Left cardiac atrium (tissue), 4 donors: ENCODE results near the gene THBS4. TPM values are rescaled to one million over a fixed set of nuclear protein-coding genes. Genes with fewer than 3 reads are reported as not detected.
"Not testable (repeated sequence)": the region's sequence is repeated elsewhere in the genome, so short reads cannot be mapped to it uniquely, and the experiment has no call there.

Source experiments
- ATAC-seq, 2 donors: fragments of 200-7000 bp; cut with Tn5 transposase; one replicate each; pipeline ENCODE4 v1.9.1; 2020; ENCODE audit warnings: mild to moderate bottlenecking in 2 of 2, moderate library complexity in 2 of 2
- DNase-seq: peaks from one replicate; pipeline ENCODE4 v3.0.0-alpha.2; 2020
- intact Hi-C, 2 donors: fragments of 100-400 bp; cut with DNase I; formaldehyde crosslinking; loops; one replicate each; pipeline versions ENCODE4 v1.14.1 to v1.15.1; 2022 to 2023
- total RNA-seq, 2 donors: library from RNA; stranded (reverse); fragmentation: NEBNext Ultra II Directional; extraction: Animal tissue kit (Norgen Biotek cat#: 25700); gene quantifications; one replicate each; pipeline ENCODE4 v1.2.1, GENCODE V29; 2021
- donor health status: DM: no; HTN: yes; CAD: no.
- donor health status: DM: no; HTN: yes; CAD: no; lungs with severe emphysema.
- donor health status: DM: yes; HTN: yes; CAD: no.
- donor health status: Dilated cardiomyopathy.

THBS4 gene
- total RNA-seq, 2 donors from 2014 or later: 9.2 to 37.1 TPM

DNA sequence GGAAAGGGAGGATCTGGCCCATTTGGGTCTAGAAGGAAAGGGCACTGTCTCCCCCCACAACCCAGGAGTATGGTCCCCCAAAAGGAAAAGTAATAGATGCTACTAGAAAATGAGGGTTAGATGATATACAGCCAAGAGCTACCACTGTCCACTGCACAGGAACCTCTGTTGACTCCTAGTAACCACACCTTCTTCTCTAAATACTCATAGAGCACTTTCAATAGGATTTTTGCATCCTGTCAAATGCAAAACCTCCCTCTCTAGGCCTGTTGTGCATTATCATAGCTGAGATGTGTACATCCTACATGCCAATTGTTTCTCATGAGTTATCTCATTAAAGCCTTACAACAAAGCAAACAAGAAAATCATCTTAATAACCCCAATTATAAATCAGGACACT lies 66.8 kb downstream of the THBS4 start:
- DNase-seq (no peak), ATAC-seq (no peak)
- intact Hi-C loops: no loop called here

DNA sequence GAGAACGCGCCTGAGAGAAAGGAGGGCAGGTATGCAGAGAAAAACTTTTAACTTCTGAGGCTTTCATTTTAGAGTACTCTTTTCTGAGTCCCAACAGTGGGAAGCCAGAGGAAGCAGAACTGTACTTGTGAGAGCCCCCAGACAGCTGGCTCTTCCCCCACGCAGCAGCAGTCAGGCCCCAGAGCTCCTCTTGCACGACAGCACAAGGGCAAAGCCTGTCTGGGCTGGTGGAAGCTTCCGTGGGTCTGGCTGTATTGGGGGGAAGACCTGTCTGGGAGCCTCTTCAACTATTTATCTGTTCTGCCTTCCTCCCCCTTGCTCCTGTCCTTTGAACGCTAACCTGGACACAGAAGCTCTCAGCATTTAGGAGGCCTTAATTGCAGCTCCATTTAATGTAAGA lies 68.2 kb downstream of the THBS4 start:
- intact Hi-C loops: no loop called here
- DNase-seq: no peak
- no peak for ATAC-seq

DNA sequence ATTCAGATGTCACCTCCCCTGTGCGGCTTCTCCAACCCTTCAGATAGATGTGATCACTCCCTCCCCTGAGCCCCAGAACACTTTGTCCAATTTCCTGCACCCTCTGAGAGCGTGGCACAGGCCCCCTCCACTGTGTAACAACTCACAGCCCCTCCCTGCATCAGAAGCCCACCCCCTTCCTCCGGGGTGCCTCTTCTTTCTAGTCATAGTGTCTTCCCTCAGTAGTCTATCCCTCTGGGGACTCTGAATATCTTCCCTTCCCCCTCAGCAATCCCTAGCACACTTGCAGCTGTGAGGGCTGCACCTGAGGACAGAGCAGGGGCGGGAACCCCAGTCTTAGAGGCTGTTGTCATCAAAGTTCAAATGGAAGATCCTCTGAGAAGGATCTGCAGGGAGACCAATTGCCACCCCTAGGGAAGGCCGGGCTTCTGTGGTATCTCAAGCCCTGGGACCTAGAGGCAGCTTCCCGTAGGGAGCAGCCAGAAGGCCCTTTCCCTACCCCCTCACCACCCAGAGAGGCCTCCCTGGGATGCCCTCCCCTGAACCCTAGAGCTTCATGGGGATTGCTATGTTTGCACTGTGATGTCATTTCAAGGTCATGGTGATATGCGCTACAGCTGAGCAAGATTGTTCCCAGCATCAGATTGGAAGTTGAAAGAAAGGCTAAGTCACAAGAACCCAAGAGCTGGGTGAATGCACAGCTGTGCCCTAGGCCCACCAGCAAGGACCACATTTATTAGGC lies 70.7 kb downstream of the THBS4 start:
- DNase-seq (no peak), ATAC-seq (peak in 1 of 2 donors; percentile 20)
- intact Hi-C loops: no loop called here

DNA sequence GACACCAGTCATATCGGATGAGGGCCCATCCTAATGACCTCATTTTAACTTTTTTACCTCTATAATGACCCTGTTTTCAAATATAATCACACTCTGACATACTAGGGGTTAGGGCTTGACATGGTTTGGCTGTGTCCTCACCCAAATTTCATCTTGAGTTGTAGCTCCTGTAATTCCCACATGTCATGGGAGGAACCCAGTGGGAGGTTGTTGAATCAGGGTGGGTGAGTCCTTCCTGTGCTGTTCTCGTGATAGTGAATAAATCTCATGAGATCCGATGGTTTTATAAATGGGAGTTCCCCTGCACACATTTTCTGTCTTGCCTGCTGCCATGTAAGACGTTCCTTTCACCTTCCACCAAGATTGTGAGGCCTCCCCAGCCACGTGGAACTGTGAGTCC lies 71.8 kb downstream of the THBS4 start:
- DNase-seq: no peak
- ATAC-seq: no peak
- intact Hi-C loops: no loop called here

DNA sequence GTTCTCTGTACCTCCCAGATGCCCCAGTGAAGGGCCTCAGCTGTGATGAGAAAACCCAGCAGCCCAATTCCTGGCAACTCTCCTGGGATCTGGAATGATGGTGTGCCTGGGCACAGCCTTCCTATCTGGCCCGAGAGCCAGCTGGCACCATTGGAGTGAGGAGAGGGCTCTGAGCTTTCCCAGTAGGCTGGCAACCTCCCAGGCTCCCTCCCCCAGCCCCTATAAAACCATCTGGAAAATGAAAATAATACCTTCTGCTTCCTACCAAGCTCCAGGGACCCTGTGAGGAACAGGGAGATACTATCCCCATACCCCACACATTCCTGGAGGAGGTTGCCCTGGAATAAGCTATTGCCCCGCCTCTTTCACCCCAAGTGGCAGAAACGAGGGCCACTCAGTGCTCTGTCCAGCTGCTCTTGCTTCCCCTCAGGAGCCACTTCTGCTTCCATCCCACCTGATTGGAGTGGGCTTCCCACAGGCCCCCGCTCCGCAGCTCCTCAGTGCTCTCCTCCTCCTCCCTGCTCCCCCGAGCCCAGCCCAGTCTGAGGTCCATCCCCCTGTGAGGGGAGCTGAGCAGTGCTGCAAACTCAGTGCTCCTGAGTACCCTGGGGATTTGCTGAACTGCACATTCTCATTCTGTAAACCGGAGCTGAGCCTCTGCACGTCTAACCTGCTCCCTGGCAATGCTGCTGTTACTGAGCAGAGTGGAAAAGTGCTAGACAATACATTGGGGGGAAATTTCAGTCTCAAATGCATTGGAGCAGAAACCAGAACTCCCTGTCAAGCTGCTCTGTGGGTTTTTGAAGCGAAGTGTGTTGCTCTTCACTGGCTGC lies 74.7 kb downstream of the THBS4 start:
- ATAC-seq (peak; percentile 88 to 90), DNase-seq (peak; percentile 29)
- intact Hi-C loops: no loop called here

DNA sequence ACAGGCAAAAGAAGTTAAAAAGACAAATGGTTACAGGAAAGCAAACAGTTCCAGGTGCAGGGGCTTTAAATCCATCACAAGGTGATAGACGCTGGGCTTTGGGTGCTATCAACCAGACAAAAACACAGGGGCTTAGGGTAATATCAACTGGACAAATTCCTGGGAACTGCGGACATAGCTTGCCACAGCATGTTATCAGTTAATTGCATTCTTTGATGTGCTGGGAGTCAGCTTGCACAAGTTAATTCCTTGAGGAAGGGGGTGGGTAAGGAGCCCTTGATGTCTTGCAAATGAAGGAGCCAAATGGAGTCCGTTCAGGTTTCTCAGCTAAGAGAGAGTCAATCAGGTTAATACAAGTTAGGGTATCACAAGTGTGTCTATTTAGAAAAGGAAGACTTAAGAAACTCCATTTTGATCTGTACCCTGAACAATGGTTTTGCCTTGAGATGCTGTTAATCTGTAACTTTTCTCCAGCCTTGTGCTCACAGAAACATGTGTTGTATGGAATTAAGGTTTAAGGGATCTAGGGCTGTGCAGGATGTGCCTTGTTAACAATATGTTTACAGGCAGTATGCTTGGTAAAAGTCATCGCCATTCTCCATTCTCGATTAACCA lies 76.3 kb downstream of the THBS4 start:
- ATAC-seq, DNase-seq, intact Hi-C loops: not testable (repeated sequence)

DNA sequence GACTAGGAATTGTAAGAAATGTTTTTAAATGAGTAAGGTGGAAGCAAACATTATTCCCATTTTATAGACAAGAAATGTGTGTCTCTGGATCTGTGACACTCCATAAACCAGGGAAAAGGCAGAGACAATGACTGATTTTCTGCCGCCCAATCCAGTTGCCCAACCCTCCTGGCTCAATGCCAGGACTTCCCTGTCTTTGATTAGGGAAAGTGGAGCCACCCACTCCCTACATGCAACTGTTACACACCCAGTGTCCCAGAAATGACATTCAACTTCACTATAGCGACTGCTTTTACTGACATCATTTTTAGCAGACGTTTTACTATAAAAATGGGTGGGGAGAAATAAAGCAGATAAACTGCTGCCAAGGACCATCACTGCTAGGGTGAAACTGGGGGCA lies 79.7 kb downstream of the THBS4 start:
- ATAC-seq (no peak), DNase-seq (no peak)
- intact Hi-C loops: no loop called here

DNA sequence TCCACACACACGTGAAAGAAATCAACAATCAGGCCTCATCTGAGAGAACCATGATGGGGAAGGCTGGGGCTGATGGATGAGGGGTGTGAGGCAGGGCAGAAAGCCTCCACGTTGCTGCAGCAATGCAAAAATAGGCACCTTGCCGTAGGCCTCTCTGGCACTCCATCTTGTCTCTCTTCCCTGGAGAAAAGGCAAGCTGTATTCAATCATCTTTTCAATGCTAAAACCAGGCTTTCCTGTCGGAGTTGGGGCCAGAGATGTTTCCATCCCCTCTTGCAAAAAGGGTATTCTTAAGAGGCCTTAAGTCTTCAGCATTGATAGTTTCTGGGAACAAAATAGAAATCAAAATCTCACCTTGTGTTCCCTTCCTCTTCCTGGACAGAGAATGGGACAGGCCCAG lies 80.9 kb downstream of the THBS4 start:
- no peak for DNase-seq
- no peak for ATAC-seq
- intact Hi-C loops: no loop called here

DNA sequence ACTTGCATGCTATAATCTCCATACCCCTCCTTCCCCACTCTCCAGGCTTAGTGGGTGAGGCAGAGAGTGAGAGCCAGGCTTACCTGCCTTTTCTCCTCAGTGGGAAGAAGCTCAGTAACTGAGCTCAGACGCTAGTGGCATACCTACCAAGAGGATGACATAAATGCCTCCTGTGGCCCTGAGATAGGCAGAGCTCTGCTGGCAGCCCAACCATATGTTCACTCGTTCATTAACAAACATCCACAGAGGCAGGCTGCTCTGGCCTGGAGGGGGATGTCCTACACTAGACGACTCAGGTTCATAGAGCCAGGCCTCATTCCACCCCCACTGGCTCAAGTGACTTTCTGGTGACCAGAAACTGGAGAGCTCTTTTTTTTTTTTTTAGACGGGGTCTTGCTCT lies 81.3 kb downstream of the THBS4 start:
- ATAC-seq (no peak), DNase-seq (no peak)
- intact Hi-C loops: no loop called here

DNA sequence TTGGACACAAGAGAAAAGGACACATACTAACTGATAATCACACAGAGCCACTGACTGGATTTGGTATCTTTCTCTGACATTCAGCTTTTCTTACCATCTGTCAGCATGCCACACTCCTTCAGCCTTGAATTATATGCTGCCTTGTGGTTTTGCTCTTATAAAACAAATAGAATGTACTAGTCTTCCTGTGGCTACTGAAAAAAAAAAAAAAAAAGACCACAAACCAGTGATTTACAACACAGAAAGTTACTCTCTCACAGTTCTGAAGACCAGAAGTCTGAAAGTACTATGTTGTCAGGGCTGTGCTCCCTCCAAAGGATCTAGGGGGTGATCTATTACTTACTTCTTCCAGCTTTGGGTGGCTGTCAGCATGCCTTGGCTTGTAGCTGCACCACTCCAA lies 82.3 kb downstream of the THBS4 start:
- intact Hi-C loops: no loop called here
- DNase-seq (no peak), ATAC-seq (no peak)

DNA sequence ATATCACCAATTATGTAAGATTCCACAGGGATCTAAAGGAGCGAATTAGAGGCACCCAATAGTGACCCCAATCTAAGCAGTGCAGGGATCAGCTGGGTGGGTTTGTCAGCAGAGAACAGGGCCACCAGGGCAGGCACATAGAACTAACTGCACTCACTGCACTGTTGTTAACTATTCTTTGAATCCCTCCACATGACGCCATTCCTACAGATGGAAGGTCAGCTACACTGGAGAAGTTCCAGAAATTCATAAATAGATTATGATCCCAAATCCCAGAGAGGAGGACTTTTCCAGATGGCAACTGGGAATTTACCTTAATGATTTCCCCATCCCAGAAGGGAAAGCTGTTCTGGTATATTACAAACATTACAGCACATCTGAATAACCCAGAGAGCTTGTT lies 84.2 kb downstream of the THBS4 start:
- ATAC-seq (no peak), DNase-seq (no peak)
- intact Hi-C loops: no loop called here

DNA sequence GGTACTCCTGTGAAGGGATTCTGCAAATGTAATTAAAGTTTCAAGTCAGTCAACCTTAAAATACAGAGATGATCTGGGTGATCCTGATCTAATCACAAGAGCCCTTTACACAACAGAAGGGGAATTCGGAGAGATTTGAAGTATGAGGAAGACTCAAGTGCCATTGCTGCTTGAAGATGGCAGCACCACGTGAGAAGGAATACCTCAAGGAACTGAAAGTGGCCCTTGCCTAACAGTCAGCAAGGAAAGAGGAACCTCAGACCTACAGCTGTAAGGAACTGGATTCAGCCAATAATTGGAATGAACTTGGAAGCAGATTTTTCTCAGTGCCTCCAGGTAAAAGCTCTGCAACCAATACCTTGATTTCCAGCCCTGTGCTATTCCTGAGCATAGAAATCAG lies 87.4 kb downstream of the THBS4 start:
- DNase-seq (no peak), ATAC-seq (peak in 1 of 2 donors; percentile 33)
- intact Hi-C loops: no loop called here

DNA sequence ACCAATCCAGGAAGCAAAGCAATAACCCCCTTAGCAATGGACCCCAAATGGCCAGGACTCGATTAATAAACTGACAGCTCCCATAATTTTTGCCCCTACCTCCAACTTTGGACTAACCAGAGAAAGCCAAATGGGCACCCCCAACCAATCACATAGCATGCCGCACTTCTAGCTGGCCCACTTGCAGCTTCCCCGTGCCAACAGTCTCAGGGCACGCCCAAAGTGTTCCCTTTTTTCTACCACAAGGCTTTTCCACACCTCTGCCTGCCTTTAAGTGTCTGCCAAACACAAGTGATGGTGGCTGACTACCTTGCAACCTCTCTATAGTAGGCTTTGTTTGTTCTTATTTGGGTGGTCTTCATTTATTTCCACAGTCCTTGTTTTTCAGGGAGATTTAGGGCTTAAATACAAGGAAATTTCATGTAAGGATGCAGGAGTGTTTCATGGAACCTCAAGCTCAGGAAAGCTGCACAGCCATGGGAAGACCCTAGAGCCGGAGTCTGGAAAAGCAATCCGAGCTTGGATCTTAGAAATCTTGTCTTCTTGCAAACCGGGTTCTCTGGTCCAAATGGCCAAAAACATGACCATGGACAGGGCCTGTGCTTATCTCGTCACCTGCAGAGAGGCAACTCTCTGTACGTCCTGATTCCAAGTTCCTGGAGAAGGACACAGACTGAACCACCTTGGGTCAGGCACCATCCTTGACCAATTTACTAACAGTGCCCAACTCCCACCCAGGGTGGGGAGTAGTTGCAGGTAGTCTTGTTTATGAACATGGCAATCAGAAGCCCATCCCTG lies 89.2 kb downstream of the THBS4 start:
- ATAC-seq (peak in 1 of 2 donors; percentile 9), DNase-seq (no peak)
- intact Hi-C loops: no loop called here

DNA sequence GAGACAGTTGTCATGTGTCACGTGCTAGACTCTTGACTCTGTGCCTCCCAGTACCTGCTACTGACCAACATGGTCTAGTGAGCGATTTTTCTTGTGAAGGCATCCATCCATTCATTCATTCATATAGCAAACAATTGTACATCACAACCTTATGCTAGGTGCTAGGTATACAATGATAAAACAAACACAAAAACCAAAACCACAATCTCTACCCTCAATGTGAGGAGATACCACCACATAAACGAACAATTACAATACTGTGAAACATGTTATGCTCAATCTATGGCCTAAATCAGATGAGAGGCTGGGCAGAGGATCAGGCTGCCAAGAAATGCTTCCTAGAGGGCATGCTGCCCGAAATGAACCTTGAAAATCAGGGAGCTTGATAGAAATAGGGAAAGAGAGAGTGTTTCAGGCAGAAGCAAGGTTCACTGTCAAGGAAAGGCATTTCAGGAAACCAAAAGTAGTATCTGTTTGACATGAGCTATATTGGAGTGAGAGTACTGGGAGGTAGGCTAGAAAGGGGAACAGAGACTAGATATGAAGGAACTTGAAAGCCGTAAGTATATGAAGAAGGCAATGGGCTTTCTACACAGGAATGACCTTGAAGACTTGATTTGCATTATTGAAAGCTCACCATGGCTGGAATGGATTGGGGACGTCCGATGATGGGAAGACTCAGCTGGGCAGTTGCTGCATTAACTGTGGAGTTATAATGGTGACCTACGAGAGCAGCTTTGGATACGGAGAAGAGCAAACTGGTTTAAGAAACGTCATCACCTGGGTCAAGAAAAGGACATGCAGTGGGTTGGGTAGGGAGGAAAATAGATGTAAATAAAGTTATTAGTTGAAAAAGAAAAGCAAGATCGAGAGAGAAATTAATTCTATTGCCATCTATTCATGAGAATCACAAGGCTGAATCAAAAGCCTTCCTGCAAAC lies 90.1 kb downstream of the THBS4 start:
- DNase-seq (no peak), ATAC-seq (peak; percentile 51 to 57)
- intact Hi-C loops: no loop called here

DNA sequence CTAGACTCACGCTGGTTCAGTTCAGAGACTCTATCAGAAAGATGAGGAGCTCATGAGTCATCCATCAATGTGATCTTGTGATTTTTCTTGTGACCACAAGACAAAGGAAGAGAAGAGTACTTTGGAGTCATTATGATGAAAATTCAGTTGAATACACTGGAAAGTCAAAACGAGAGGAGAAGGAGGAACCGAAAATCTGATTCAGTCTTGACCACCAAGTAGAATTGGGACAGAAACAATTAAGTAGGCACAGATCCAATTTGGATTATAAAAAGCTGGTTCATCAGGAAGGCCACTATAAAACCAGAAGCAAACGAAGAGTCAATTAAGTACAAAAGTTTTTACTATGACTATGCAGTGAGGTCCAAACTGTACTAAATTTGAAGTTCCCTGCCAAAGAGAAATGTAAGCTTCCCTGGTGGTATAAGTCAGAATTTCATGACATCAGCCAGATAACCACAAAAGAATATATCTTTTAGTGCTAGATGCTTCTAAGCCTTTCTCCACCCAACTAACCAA lies 90.9 kb downstream of the THBS4 start:
- ATAC-seq (peak; percentile 49 to 61), DNase-seq (no peak)
- intact Hi-C loops: no loop called here

DNA sequence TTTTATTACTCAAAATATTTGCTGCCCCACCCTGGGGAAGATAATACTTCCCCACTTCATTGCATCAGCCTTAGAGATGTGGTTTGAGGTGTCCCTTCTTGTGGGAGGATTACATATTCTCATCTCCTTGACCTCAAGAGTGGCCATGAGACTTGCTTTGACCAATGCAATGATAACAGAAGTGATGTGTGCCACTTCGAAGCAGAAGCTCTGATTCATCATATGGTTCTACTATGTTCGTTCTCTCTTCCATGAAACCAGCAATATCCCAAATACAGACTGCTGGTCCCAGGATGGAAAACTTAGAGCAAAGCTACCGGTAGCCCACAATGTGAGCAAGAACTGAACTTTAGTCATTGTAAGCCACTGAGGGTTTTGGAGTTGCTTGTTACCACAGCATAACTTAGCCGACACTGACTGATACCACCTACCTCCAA lies 92.0 kb downstream of the THBS4 start:
- no peak for DNase-seq
- intact Hi-C loops: no loop called here
- ATAC-seq: peak; percentile 33 to 64

DNA sequence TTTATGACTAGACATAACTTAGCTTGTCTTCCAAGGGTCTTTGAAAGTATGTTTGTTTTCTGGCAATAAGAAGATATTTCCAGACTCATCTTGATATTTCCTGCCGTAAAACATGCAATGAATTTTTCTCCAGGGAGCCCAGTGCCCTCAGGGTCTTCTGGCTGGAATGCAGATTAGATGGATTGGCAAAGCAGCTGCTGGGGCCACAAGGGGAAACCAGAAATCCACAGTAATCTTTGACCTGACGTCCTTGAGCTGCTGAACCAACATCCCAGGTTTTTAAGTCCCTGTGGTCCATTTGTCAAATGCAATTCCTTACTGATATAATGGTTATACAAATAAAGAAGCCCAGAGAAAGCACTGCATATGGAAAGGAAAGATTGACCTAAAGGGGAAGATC lies 93.0 kb downstream of the THBS4 start:
- ATAC-seq: no peak
- intact Hi-C loops: no loop called here
- DNase-seq: no peak

DNA sequence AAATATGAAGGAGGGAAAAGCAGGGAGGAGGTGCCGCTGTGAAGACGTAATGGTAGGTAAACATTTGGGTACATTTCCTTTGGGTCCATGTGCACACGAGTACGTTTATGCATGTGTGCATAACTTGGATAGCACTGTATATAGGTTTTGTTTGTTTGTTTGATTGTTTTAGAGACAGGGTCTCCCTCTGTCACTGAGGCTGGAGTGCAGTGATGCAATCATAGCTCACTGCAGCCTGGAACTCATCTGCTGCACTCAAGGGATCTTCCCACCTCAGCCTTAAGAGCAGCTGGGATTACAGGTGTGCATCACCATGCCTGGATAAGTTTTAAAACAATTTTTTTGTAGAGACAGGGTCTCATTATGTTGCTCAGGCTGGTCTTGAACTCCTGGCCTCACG lies 94.0 kb downstream of the THBS4 start:
- DNase-seq (no peak), ATAC-seq (no peak)
- intact Hi-C loops: no loop called here
